Stimulated activated CD4-positive, alpha-beta T cell treated with anti-CD3 and anti-CD28 coated beads, TNF-alpha, amount 100 ng/mL, for 1 hour (primary cell): Measurements from ENCODE around the gene ACTR2.

Source experiments
- DNase-seq, 3 donors: peaks; one replicate each; pipeline ENCODE4 v3.0.0-alpha.2; 2020; ENCODE audit warnings: low read depth in 3 of 3, low spot score in 1 of 3

The ACTR2 gene

DNA sequence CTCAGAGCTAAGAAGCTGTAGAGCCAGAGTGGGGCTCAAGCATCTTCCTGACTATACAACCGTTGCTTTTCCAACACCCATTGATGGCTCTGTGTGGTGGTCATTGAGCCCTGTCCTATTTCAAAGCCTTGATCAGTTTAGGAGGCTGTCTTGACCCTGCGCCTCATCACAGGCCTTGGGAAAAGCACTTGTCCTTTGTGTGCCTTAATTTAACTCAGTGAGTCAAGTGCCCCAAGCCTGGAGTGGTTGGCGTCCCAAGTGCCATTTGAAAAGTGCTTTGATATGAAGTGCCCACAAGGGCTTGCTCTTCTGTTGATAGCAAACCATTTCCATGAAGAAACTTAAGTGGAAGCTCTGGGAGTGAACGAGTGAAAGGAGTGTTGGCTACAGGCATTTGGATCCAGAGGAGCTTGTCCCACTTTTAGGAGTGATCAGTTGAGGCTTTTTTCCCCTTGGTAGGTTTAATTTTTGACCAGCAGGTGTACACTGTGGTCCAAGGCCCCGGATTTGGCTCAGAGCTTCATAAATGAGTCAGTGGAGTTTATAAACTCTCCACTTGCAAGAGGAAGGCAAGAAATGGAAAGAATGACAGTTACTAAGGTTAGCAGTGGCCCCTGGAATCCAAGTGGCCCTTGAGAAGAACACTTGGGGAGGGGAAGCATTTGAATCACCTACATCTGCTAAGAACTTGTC, 50.3 kb downstream of the ACTR2 start:
- DNase-seq: no peak

DNA sequence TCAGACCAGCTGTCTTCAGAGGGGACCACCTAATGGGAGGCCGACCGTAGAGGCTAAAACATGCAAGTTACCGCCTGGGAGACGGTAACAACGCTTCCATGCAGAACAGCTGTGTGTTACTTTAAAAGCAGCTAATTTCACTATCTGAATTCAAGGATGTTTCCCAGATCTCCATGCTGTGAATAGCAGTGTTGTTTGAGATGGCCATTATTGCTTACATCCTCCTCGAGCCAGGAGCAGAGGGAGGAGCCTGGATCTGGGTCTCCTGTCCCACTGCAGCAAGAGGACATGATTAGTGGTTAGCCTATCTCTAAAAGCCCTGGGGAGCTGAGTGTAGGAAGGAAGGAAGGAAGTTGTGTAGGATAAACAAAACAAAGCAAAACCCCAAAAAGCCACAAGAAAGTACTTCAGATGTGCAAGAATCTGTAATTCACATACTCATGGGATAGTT, 50.9 kb downstream of the ACTR2 start:
- DNase-seq: no peak

DNA sequence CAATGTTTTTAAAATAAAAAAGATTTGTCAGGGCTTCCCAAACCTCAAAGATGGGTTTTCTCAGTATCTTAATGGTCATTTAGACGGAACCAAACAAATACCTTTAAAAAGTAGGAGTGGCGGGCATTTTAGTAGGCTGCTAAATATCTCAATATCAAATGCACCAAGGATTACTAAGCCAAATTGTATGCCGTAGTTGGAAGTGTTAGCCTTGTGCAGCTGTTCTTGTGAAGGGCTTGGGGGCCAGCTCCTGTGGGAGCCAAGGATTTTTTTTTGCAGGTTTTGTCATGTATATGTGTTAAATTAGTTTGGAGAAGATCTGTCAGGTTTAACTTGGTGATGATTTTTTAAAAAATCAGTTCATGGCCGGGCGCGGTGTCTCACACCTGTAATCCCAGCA, 52.1 kb downstream of the ACTR2 start:
- no peak for DNase-seq

DNA sequence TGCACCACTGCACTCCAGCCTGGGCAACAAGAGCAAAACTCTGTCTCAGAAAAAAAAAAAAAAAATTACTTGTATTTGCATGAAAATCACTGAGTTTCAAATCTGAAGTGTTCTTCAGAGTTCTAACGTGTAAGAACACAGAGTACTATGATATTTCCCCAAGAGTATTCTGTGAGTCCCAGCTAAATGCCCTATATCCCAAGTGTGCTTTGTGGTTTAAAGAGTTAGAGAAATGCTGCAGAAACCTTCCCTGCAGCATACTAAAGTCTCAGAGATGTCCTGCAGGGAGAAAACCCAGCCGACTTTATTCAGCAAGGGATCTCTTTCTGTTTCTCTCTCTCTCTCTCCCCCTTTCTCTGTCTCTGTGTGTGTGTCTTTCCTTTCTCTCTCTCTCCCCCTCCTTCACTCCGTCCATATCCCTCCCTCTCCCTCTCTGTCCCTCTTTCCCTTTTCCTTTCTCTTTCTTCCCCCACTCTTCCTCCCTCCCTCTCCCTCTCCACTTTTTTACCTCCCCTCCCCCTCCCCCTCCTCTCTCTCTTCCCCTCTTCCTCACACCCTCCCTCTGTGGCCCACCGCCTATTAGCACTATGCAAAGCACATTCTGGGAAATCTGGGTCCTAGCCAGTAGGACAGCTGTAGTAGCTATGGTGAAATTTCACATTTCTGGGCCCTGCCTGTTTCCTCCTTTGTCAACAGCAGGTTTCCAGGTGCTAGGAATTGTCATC, 54.2 kb downstream of the ACTR2 start:
- no peak for DNase-seq

DNA sequence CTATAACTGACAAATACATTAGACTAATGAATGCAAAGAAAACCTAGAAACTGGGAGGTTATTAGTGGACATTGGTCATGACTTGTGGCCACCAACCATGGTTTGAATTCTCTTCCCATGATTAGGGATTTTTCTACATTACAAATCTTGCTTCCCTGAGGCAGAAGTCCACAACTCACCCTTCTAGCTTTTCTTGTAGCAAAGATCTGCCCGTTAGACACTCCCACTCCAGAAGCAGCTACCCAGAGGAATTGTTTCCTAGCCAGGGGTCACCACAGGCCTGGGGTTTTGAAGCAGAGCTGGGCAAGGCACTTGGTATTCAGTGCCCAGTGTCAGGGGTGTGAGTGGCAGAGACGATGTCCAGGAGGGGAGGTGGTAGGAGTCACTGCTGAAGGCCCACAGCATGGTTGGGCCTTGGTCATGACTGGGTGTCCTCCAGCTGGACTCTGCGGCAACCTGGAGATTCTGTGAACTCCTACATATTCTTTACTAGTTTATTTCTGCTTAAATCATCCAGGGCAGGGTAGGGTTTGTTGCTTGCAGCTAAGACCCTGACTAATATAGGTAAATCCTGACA, 54.9 kb downstream of the ACTR2 start:
- DNase-seq: no peak

DNA sequence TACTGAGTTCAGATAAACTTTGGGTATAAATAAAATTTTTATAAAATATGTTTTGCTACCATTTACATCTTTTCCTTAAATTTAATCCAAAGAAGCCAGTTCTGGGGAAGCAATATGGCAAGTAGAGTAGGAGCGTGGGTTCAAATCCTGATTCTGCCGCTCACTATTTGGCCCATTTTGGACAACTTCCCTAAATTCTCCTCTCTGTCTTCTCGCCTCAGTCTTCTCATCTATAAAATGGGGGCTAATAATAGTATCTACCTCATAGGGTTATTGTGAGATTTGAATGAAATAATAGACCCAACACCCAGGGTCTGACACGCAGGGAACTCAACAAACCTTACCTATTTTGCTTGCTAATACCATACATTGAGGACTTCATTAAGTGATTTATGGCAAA, 59.7 kb downstream of the ACTR2 start:
- DNase-seq: no peak

DNA sequence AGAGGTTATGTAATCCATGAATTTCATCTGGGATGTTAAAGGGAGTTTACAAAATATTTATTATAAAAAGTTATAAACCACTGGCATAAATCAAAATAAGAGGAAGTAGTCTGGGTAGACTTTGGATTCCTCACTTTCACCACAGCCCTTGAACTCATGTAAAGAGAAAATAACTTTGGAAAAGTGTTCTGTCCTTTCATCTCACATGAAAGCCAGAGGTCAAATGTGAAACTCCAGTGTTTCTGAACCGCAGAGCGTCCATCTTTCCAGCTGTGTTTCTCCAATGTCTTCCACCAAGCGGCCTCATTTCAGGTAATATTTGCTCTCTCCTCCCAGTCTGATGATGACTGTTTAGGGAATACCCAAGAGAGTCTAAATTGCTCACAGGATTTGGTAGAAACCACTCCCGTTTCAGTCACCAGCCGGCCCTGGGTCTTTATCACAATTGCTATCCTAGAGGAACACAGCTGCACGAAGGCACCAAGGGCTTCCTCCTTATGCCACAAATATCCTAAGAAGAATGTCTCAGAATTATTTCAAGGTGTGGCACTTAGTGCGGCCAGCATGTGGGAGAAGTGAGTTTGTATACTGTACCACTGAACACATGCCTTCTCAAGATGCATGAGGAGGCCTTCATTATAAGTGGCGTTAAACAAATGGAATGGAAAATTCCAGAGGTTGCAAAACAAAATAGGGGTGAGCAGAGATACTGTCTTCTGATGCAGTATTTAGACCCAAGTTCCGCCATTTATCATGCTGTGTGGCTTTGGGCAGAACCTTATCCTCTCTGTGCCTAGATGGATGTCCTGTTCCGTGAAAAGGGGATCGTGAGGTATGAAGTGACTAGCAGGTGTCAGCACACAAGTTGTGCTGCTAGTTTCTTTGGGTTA, 63.8 kb downstream of the ACTR2 start:
- DNase-seq: no peak

DNA sequence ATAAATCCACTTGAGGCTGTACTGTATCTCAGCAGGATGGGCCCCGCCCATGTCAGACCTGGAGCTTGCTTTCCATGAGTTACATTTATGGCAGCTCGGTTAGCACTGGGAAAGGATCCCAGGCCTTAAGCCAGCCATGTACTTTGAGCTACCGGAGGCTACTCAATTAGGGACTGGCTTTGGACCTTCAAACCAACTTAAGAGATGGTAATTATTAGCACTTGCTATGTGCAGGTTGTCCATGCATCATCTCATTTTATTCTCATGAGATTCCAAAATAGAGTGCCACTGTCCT, 64.4 kb downstream of the ACTR2 start:
- no peak for DNase-seq

DNA sequence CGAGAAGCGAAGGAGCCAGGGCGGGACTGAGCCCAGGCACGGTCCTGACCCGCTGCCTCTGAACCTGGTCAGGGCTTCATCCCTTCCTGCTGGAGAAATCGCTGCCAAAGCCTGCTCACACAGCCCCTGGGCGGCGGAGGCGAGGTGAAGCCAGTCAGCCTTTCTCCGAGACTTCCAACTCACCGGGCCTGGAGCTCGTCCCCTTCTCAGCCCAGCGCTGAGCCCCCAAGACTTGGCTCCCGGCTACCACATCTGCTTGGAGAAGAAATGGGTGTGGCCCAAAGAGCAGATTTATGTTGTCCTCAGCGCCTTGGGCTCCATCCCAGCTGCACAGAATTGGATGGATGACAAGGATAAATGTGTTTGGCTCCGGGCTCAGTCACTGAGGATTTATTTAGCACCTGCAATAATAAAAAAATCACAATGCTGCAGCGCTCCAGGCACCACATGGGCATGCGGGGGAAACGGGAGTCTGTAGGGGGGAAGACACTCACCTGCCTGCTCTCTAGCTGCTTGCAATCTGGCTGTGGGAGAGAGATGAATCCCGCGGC, 64.9 kb downstream of the ACTR2 start:
- no peak for DNase-seq

DNA sequence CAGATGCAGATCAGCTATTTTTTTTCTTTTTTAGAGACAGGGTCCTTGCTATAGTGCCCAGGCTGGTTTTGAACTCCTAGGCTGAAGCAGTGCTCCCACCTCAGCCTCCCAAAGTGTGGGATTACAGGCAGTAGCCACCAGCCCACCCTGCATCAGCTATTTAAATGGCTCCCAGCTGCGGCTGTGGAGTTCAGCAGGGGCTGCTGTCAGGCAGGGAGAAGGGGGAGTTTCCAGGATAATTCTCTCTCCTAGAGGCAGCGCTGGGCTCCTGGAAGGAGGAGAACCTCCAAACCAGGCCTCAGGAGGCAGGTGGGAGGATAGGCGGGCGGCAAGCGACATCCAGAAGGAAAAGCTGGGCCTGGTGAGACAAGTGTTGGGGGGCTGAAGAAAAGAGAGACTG, 65.7 kb downstream of the ACTR2 start:
- no peak for DNase-seq

DNA sequence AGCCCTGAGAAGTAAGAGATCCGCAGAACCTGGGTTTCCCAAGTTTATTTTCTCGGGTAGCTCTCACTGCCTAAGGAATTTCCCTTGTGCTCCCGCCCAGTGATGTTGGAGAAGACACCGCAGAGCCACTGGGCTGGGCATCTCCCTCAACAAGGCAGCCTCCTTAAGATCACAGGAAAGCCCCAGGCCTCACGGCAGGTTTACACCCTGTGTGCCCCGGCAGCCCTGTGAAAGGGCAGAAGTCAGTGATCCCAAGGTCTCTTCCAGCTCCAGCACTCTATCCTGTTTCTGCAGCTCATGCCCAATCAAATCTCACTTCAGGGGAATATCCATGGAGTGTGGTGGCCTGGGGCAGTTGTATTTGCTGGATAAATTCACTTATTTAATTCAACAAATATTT, 66.5 kb downstream of the ACTR2 start:
- DNase-seq: no peak

DNA sequence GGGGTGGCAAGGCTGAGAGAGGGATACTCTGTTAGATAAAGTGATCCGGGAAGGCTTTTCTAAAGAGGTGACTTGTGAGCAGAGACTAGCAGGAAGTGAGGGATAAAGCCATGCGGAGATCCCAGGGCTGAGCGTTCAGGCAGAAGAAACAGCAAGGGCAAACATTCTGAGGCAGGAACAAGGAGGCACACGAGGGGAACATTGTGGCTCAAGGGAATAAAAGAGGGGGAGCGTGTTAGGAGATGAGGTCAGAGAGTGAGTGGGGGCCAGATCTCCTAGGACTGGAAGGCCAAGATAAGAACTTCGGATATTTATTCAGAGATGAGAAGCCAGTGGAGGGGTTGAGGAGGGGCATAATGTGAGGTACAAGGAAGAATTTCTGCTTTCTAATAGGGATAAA, 67.1 kb downstream of the ACTR2 start:
- no peak for DNase-seq

DNA sequence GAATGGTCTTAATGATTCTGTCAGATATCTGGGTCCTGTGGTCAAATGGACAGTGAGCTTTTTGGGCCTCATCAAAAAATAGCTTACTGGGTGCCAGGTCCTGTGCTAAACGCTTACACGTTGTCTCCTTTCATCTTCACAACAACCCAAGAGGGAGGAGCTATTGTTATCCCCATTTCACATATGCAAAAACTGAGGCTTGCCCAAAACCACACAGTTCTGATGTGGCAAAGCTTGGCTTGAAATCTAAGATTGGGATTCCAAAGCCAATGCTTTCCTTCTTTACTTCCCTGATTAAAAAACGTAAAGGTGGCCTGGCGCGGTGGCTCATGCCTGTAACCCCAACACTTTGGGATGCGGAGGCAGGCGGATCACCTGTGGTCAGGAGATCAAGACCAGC, 69.3 kb downstream of the ACTR2 start:
- DNase-seq: no peak

DNA sequence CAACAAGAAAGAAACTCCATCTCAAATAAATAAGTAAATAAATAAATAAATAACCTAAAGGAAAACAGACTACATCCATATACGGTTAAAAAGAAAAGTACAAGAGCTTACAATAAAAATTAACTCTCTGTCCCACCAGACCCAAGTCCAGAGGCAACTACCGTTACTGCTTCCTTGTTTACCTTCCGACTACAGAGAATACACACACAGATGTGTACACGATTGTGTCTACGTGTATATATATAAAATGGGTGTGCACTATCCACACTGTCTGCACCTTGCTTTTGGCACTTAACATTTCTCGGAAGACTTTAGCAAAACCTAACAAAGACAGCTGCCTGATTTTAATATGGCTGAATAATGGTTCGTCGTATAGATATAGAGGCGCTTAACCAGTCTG, 69.9 kb downstream of the ACTR2 start:
- DNase-seq: no peak

DNA sequence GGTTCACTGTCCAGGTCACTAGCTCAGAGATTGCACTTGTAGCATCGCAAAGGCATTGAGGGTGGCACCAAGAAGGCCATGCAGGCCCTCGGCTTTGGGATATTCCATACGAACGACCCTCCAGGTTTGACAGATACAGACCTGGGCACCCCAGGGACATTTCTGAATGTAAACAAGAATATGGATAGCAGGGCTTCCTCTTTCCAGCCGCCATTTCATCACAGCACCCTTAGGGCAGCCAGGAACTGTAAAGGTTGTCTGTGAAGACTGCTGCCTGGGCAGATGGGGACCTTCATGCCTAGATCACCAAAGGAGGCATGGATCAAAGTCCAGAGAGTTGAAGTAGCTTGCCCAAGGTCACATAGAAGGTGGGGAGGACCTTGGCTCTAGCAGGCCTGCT, 70.5 kb downstream of the ACTR2 start:
- DNase-seq: no peak

DNA sequence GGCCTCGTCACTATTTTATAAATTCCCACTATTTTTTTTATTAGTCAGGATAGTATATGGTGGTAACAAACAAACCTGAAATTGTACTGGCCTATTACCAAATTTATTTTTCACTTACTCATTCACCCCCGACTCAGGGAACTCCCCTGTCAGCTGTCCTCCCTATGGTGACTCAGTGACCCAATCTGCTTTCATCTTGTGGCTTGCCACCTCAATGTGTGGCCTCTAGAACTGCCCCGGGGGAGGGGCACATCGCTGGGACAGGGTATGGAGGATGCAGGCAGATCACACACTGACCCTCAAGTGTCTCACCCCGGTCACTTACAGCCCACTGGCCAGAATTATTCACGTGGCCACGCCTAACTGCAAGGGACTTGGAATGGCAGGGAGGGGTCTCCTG, 71.6 kb downstream of the ACTR2 start:
- peak in 1 of 3 donors; percentile 21 for DNase-seq

DNA sequence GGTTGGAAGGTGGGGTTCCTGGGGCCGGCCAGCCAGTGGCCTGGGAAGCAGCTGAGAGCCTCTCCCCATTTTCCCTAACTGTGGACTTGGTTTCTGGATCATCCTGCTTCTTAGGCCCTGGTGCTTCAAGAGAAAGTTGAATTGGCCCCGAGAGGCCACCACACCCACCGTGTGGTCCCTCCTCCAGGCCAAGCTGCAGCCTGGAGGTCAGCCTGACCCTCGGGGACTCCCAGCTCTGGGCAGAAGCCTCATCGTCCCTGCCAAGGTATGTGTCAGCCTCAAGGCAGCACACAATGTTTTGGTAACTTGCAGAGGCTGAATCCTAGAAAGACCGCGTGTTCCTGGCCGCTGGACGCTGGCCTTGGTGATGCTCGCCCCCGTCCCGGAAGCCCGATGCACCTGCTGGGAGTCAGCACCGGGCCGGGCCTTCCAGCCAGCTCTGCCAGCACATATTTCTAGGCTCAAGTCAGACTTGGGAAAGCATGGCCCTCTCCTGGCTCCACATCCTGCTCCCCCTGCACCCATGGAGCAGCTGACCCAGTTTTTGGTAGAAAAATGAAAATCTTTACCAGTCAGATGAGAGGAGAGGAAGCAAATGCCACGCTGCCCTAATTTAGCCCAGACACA, 72.6 kb downstream of the ACTR2 start:
- DNase-seq: no peak

DNA sequence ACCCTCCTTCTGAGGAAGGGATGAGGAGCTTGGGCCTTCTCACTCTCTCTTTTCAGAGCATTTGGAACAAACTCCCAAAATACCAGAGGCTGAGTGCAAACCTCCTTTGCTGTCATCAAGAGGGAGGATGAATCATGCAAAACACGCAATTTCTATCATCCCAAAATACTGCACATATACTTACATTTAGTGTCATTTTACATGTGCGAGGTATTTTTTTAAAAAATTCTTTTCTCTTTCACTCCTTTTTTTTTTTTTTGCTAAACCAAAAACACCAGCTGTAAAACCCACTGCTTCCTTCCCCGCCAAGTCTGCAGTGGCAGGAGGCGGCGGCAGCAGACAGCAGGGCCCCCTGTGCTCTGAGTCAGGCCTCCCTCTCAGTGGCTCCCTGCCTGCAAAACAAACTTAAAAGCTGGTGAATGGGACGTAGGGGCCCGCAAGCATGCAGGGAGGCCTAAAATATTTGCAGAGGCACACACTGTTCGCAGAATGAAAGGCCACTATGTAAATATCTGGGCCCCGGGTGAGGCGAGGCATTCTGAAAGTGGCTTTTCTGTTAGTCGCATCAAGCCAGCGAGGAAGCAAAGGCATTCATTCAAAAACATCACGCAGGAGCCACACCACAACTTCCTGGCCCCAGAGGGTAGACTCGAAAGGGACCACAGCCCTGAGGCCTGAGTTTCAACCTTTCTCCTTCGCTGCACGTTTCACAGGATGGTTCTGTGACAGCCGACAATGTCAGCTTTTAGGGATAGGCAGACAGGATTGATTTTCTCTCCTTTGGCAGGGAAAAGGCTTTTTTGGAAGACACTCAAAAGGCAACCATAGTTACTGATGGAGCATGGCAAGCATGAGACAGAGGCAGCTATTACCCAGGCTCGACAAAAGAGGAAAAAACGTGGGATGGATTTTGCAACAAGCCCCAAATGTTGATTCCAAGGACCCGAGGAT, 73.4 kb downstream of the ACTR2 start:
- DNase-seq: peak; percentile 31 to 58 (median 37)

DNA sequence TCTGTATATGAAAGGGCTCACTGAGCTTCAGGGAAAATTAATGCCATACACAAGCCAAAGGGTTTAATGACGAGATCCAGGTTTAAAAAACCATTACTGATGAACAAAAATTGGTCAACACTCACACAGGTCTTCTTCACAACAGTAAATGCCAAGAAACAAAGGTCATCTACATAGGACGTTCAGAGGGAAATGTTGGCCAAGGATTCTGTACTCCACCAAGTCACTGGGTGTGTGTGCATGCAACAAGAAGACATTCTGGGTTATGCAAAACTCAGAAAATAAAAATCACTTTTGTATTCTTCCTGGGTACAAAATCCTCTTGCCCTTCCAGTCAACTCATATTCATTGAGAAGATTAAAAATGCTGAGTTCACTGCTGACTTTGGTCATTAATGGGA, 78.3 kb downstream of the ACTR2 start:
- DNase-seq: no peak

DNA sequence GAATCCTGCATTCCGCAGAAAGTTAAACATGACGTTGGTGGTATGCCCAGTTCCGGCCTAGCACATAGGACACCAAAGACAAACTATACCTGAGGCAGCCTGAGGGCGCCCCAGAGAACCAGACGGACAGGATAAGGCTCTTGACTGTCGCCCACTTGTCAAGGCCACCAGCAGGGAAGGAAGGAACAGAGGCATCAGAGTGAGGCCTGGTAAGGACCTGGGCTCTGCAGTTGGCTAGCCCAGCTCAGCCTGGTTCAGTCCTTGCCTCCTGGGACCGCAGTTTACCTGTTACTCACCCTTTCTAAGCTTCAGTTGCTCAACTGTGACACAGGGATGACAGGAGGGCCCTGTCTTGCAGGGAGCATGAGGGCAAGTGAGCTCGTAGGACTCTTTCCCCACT, 82.1 kb downstream of the ACTR2 start:
- DNase-seq: no peak
